MG63 (cell line): ENCODE results near the gene VCL. TPM values are rescaled to one million over a fixed set of nuclear protein-coding genes. Genes with fewer than 3 reads are reported as not detected.
"Not testable (repeated sequence)": the region's sequence is repeated elsewhere in the genome, so short reads cannot be mapped to it uniquely, and the experiment has no call there.

Source experiments
- DNase-seq: peaks from one replicate; pipeline ENCODE4 v3.0.0-alpha.2; 2020
- H3K27me3 ChIP-seq: fragments of 250-450 bp; sonication (Bioruptor Pico); 2 replicates; pipeline ENCODE4 v1.5.1; 2020; ENCODE audit warnings: mild to moderate bottlenecking, moderate library complexity
- H3K36me3 ChIP-seq: fragments of 250-450 bp; sonication (Bioruptor Pico); 2 replicates; pipeline ENCODE4 v1.5.1; 2020; ENCODE audit warnings: mild to moderate bottlenecking, moderate library complexity
- H3K4me3 ChIP-seq: fragments of 250-450 bp; sonication (Bioruptor Pico); 2 replicates; pipeline ENCODE4 v1.5.1; 2020; ENCODE audit warnings: mild to moderate bottlenecking, moderate library complexity
- H3K9me3 ChIP-seq: fragments of 250-450 bp; sonication (Bioruptor Pico); 2 replicates; pipeline ENCODE4 v1.5.1; 2020; ENCODE audit warnings: mild to moderate bottlenecking, moderate library complexity
- total RNA-seq: library from RNA; depleted of rRNA; stranded (reverse); fragments of >200 nt; shearing (Covaris generic); gene quantifications from 2 replicates; pipeline ENCODE4 v1.2.3, GENCODE V29; 2014; ENCODE audit warnings: low replicate concordance

Gene VCL
- total RNA-seq, 1 experiment from 2014 or later: 109 TPM

- no peak overlapping the region for H3K4me3 ChIP-seq
- H3K9me3 ChIP-seq: no peaks in the 10 kb centered on the region
- H3K27me3 ChIP-seq: no peaks in the 10 kb centered on the region
- H3K36me3 ChIP-seq: peaks cover 49% of the 10 kb centered on the region
- DNase-seq: no peak
These were observed 50.0 kb downstream of the VCL start for GRCh38 chr10:74047871-74048270.

- H3K9me3 ChIP-seq: no peaks in the 10 kb centered on the region
- H3K27me3 ChIP-seq: no peaks in the 10 kb centered on the region
- H3K36me3 ChIP-seq: peaks cover 45% of the 10 kb centered on the region
- H3K4me3 ChIP-seq: no peak overlapping the region
- DNase-seq: no peak
These were observed 50.5 kb downstream of the VCL start for GRCh38 chr10:74048433-74048832.

- peaks cover 36% of the 10 kb centered on the region for H3K36me3 ChIP-seq
- no peak for DNase-seq
These were observed 52.0 kb downstream of the VCL start for GRCh38 chr10:74049955-74050354.

GRCh38 chr10:74050653-74051052, 52.7 kb downstream of the VCL start:
- H3K4me3 ChIP-seq: no peak overlapping the region
- peaks cover 34% of the 10 kb centered on the region for H3K36me3 ChIP-seq

More at GRCh38 chr10:74049955-74050354, 52.0 kb downstream of the VCL start:
- no peaks in the 10 kb centered on the region for H3K9me3 ChIP-seq
- H3K4me3 ChIP-seq: no peak overlapping the region
- H3K27me3 ChIP-seq: no peaks in the 10 kb centered on the region

GRCh38 chr10:74051736-74052342, 53.9 kb downstream of the VCL start:
- DNase-seq: no peak
- no peaks in the 10 kb centered on the region for H3K27me3 ChIP-seq
- no peaks in the 10 kb centered on the region for H3K9me3 ChIP-seq
- H3K36me3 ChIP-seq: peaks cover 23% of the 10 kb centered on the region
- H3K4me3 ChIP-seq: no peak overlapping the region

More at GRCh38 chr10:74050653-74051052, 52.7 kb downstream of the VCL start:
- H3K9me3 ChIP-seq: no peaks in the 10 kb centered on the region
- no peak for DNase-seq
- H3K27me3 ChIP-seq: no peaks in the 10 kb centered on the region

GRCh38 chr10:74052994-74053393, 55.1 kb downstream of the VCL start:
- Histone ChIP-seq H3K27me3 (no peaks in the 10 kb centered on the region), H3K36me3 (peaks cover 17% of the 10 kb centered on the region), H3K9me3 (no peaks in the 10 kb centered on the region), H3K4me3 (no peak overlapping the region)
- no peak for DNase-seq

- no peaks in the 10 kb centered on the region for H3K27me3 ChIP-seq
- peaks cover 23% of the 10 kb centered on the region; the same call in 1 of the 2 replicates for H3K36me3 ChIP-seq
- H3K9me3 ChIP-seq: no peaks in the 10 kb centered on the region
- DNase-seq: no peak
- no peak overlapping the region for H3K4me3 ChIP-seq
These were observed 57.6 kb downstream of the VCL start for GRCh38 chr10:74055383-74056049.

- Histone ChIP-seq H3K9me3 (no peaks in the 10 kb centered on the region), H3K4me3 (no peak overlapping the region), H3K36me3 (peaks cover 23% of the 10 kb centered on the region; the same call in 1 of the 2 replicates), H3K27me3 (no peaks in the 10 kb centered on the region)
- peak; percentile 10 for DNase-seq
These were observed 58.3 kb downstream of the VCL start for GRCh38 chr10:74056050-74056818.

GRCh38 chr10:74058071-74058470, 60.2 kb downstream of the VCL start:
- no peak for DNase-seq
- Histone ChIP-seq H3K4me3 (no peak overlapping the region), H3K9me3 (no peaks in the 10 kb centered on the region; the same call in 1 of the 2 replicates), H3K27me3 (no peaks in the 10 kb centered on the region), H3K36me3 (peaks cover 33% of the 10 kb centered on the region)

GRCh38 chr10:74058658-74059057, 60.7 kb downstream of the VCL start:
- Histone ChIP-seq H3K9me3 (no peaks in the 10 kb centered on the region; the same call in 1 of the 2 replicates), H3K27me3 (no peaks in the 10 kb centered on the region), H3K4me3 (no peak overlapping the region), H3K36me3 (peaks cover 39% of the 10 kb centered on the region)
- no peak for DNase-seq

- Histone ChIP-seq H3K27me3 (no peaks in the 10 kb centered on the region), H3K4me3 (no peak overlapping the region), H3K9me3 (no peaks in the 10 kb centered on the region; the same call in 1 of the 2 replicates), H3K36me3 (peaks cover 49% of the 10 kb centered on the region)
- no peak for DNase-seq
These were observed 63.2 kb downstream of the VCL start for GRCh38 chr10:74061104-74061503.

GRCh38 chr10:74061978-74062377, 64.1 kb downstream of the VCL start:
- H3K4me3 ChIP-seq, DNase-seq, H3K9me3 ChIP-seq, H3K27me3 ChIP-seq: not testable (repeated sequence)
- H3K36me3 ChIP-seq: peaks cover 55% of the 10 kb centered on the region

- no peak for DNase-seq
- Histone ChIP-seq H3K9me3 (no peaks in the 10 kb centered on the region; the same call in 1 of the 2 replicates), H3K36me3 (peaks cover 49% of the 10 kb centered on the region), H3K4me3 (no peak overlapping the region), H3K27me3 (no peaks in the 10 kb centered on the region)
These were observed 65.3 kb downstream of the VCL start for GRCh38 chr10:74063256-74063655.

- H3K4me3 ChIP-seq: no peak overlapping the region
- peaks cover 33% of the 10 kb centered on the region for H3K36me3 ChIP-seq
- DNase-seq: no peak
- no peaks in the 10 kb centered on the region; the same call in 1 of the 2 replicates for H3K9me3 ChIP-seq
- no peaks in the 10 kb centered on the region for H3K27me3 ChIP-seq
These were observed 69.7 kb downstream of the VCL start for GRCh38 chr10:74067373-74068352.

GRCh38 chr10:74071157-74071556, 73.2 kb downstream of the VCL start:
- H3K36me3 ChIP-seq: peaks cover 39% of the 10 kb centered on the region
- DNase-seq: peak; percentile 80
- H3K9me3 ChIP-seq: no peaks in the 10 kb centered on the region
- H3K4me3 ChIP-seq: no peak overlapping the region
- no peaks in the 10 kb centered on the region for H3K27me3 ChIP-seq

- Histone ChIP-seq H3K9me3 (no peaks in the 10 kb centered on the region), H3K4me3 (no peak overlapping the region), H3K36me3 (peaks cover 46% of the 10 kb centered on the region), H3K27me3 (no peaks in the 10 kb centered on the region)
- peak; percentile 20 for DNase-seq
These were observed 74.6 kb downstream of the VCL start for GRCh38 chr10:74072503-74072902.
